ENCODE data around the gene ARRDC1.

DNA sequence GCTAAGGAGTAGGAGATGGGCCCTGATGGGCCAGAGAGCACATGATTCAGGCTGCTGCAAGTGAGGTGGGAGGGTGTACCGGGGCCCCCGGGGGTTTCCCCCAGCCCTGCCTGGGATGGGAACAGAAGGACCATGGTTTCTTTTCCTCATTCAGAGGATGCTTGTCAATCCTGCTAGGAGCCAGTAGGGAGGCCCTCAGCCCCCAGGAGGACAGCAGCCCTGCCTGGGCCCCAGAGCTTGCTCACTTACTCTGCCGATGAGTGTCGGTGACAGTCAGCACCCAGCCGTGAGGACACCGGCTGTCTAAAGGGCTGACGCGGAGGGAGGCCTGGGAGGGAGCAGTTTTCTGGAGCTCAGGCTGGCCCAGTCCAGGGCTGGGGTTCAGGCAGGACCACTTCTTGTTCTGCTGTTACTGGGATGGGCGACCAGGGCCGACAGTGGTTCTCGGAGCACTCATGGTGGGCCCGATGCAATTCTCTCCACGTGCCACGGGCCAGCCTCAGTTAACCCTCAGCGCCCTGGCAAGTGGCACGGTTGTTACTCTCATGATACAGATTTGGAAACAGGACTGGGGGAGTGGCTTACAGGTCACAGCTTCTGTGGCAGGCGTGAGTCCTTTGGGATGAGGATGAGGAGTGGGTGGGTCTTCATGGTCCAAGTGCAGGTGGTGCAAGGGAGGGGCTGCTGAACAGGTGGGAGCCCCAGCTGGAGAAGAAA lies 1.8 kb downstream of the ARRDC1 start:
- TF ChIP-seq ZFX (CRISPR knock-in tag; IDR thresholded peaks at IDR 0.05), result no peak
- TF ChIP-seq, protein P1, sequence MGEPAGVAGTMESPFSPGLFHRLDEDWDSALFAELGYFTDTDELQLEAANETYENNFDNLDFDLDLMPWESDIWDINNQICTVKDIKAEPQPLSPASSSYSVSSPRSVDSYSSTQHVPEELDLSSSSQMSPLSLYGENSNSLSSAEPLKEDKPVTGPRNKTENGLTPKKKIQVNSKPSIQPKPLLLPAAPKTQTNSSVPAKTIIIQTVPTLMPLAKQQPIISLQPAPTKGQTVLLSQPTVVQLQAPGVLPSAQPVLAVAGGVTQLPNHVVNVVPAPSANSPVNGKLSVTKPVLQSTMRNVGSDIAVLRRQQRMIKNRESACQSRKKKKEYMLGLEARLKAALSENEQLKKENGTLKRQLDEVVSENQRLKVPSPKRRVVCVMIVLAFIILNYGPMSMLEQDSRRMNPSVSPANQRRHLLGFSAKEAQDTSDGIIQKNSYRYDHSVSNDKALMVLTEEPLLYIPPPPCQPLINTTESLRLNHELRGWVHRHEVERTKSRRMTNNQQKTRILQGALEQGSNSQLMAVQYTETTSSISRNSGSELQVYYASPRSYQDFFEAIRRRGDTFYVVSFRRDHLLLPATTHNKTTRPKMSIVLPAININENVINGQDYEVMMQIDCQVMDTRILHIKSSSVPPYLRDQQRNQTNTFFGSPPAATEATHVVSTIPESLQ (CRISPR knock-in tag; IDR thresholded peaks at IDR 0.05), result no peak
- TF ChIP-seq ZC3H11A (IDR thresholded peaks at IDR 0.05; ENCODE audit: low read depth, low read length), result no peak
- TF ChIP-seq SIX5 (IDR thresholded peaks at IDR 0.05; ENCODE audit: borderline replicate concordance in 1 of 2, insufficient read depth in 1 of 2, low read depth in 1 of 2, low read length in 2 of 2), result no peak
- TF ChIP-seq BRCA1 (IDR thresholded peaks at IDR 0.05), result no peak
- no peak for TF ChIP-seq BRCA1 (CRISPR knock-in tag; IDR thresholded peaks at IDR 0.05)
- TF ChIP-seq NR2C1 (IDR thresholded peaks at IDR 0.05), result no peak
- no peak for TF ChIP-seq NR2C1 (tag; IDR thresholded peaks at IDR 0.05)
- TF ChIP-seq, protein P2, sequence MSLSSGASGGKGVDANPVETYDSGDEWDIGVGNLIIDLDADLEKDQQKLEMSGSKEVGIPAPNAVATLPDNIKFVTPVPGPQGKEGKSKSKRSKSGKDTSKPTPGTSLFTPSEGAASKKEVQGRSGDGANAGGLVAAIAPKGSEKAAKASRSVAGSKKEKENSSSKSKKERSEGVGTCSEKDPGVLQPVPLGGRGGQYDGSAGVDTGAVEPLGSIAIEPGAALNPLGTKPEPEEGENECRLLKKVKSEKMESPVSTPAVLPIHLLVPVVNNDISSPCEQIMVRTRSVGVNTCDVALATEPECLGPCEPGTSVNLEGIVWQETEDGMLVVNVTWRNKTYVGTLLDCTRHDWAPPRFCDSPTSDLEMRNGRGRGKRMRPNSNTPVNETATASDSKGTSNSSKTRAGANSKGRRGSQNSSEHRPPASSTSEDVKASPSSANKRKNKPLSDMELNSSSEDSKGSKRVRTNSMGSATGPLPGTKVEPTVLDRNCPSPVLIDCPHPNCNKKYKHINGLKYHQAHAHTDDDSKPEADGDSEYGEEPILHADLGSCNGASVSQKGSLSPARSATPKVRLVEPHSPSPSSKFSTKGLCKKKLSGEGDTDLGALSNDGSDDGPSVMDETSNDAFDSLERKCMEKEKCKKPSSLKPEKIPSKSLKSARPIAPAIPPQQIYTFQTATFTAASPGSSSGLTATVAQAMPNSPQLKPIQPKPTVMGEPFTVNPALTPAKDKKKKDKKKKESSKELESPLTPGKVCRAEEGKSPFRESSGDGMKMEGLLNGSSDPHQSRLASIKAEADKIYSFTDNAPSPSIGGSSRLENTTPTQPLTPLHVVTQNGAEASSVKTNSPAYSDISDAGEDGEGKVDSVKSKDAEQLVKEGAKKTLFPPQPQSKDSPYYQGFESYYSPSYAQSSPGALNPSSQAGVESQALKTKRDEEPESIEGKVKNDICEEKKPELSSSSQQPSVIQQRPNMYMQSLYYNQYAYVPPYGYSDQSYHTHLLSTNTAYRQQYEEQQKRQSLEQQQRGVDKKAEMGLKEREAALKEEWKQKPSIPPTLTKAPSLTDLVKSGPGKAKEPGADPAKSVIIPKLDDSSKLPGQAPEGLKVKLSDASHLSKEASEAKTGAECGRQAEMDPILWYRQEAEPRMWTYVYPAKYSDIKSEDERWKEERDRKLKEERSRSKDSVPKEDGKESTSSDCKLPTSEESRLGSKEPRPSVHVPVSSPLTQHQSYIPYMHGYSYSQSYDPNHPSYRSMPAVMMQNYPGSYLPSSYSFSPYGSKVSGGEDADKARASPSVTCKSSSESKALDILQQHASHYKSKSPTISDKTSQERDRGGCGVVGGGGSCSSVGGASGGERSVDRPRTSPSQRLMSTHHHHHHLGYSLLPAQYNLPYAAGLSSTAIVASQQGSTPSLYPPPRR (CRISPR knock-in tag; IDR thresholded peaks at IDR 0.05; ENCODE audit: borderline replicate concordance), result no peak
- no peak for TF ChIP-seq TCFL5 (CRISPR knock-in tag; conservative IDR thresholded peaks at IDR 0.05)
- TF ChIP-seq, protein P3, sequence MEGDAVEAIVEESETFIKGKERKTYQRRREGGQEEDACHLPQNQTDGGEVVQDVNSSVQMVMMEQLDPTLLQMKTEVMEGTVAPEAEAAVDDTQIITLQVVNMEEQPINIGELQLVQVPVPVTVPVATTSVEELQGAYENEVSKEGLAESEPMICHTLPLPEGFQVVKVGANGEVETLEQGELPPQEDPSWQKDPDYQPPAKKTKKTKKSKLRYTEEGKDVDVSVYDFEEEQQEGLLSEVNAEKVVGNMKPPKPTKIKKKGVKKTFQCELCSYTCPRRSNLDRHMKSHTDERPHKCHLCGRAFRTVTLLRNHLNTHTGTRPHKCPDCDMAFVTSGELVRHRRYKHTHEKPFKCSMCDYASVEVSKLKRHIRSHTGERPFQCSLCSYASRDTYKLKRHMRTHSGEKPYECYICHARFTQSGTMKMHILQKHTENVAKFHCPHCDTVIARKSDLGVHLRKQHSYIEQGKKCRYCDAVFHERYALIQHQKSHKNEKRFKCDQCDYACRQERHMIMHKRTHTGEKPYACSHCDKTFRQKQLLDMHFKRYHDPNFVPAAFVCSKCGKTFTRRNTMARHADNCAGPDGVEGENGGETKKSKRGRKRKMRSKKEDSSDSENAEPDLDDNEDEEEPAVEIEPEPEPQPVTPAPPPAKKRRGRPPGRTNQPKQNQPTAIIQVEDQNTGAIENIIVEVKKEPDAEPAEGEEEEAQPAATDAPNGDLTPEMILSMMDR (IDR thresholded peaks at IDR 0.05 in 2 of 3, conservative IDR thresholded peaks at IDR 0.05 in 1 of 3; ENCODE audit: insufficient read depth in 2 of 3, low read depth in 1 of 3, low read length in 3 of 3), result no peak
- TF ChIP-seq ETV5 (CRISPR knock-in tag; IDR thresholded peaks at IDR 0.05; ENCODE audit: low read depth), result no peak
- no peak for TF ChIP-seq CBX3 (IDR thresholded peaks at IDR 0.05; ENCODE audit: borderline replicate concordance in 1 of 2, low read length in 2 of 2)
- TF ChIP-seq, protein P4, sequence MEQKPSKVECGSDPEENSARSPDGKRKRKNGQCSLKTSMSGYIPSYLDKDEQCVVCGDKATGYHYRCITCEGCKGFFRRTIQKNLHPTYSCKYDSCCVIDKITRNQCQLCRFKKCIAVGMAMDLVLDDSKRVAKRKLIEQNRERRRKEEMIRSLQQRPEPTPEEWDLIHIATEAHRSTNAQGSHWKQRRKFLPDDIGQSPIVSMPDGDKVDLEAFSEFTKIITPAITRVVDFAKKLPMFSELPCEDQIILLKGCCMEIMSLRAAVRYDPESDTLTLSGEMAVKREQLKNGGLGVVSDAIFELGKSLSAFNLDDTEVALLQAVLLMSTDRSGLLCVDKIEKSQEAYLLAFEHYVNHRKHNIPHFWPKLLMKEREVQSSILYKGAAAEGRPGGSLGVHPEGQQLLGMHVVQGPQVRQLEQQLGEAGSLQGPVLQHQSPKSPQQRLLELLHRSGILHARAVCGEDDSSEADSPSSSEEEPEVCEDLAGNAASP (IDR thresholded peaks at IDR 0.05), result no peak
- TF ChIP-seq GABPA (tag; conservative IDR thresholded peaks at IDR 0.05; ENCODE audit: low read depth), result no peak
- TF ChIP-seq POLR2AphosphoS5 (IDR thresholded peaks at IDR 0.05; ENCODE audit: control insufficient read depth, insufficient read depth, low read depth, low read length), result no peak

Data from K562 (cell line).